Ishikawa (cell line): ENCODE measurements around the gene PLCB1.

Experiments
- CREB1 ChIP-seq: IDR thresholded peaks from 2 replicates; pipeline ENCODE4 v1.6.1; 2012; ENCODE audit warnings: low read depth
- EGR1 ChIP-seq: IDR thresholded peaks from 2 replicates; pipeline ENCODE4 v1.6.1; 2012
- EP300 ChIP-seq: IDR thresholded peaks from 2 replicates; pipeline ENCODE4 v1.6.1; 2012; ENCODE audit warnings: borderline replicate concordance
- FOXM1 ChIP-seq: IDR thresholded peaks from 2 replicates; pipeline ENCODE4 v1.6.1; 2012; ENCODE audit warnings: low read depth, borderline replicate concordance
- NFIC ChIP-seq: IDR thresholded peaks from 2 replicates; pipeline ENCODE4 v1.6.1; 2012
- RAD21 ChIP-seq: IDR thresholded peaks from 2 replicates; pipeline ENCODE4 v1.6.1; 2012; ENCODE audit warnings: low read depth
- TAF1 ChIP-seq: IDR thresholded peaks from 2 replicates; pipeline ENCODE4 v1.6.1; 2012; ENCODE audit warnings: low read depth, mild to moderate bottlenecking
- TEAD4 ChIP-seq: IDR thresholded peaks from 2 replicates; pipeline ENCODE4 v1.6.1; 2012
- YY1 ChIP-seq: IDR thresholded peaks from 2 replicates; pipeline ENCODE4 v1.6.1; 2012; ENCODE audit warnings: low read depth
- TF ChIP-seq, protein P1 (sequence below): IDR thresholded peaks from 2 replicates; pipeline ENCODE4 v1.6.1; 2012
- TF ChIP-seq, protein P2 (sequence below): IDR thresholded peaks from 2 replicates; pipeline ENCODE4 v1.6.1; 2012
- TF ChIP-seq, protein P3 (sequence below): IDR thresholded peaks from 2 replicates; pipeline ENCODE4 v1.6.1; 2012; ENCODE audit warnings: low read depth, mild to moderate bottlenecking

DNA sequence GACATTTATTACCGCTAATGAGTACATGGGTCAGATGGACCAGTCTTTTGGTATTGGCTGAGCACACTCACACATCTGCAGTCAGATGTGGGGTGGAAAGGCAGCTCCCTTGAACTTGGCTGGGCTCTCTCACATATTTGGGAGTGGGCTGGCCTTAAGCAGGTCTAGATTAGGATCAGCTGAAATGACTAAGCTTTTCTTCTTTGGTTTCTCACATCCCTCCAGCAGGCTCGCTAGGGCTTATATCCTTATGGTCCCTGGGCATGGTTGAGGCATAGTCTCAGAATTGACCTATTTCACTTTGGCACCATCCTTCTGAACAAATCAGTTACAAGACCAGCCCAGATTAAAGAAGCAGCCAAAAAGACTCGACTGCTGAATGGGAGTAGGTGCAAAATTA lies 14.4 kb upstream of the PLCB1 start:
- no peak for TF ChIP-seq NFIC
- TF ChIP-seq YY1: no peak
- no peak for TF ChIP-seq TAF1
- no peak for TF ChIP-seq EP300
- TF ChIP-seq, protein P1, sequence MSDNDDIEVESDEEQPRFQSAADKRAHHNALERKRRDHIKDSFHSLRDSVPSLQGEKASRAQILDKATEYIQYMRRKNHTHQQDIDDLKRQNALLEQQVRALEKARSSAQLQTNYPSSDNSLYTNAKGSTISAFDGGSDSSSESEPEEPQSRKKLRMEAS: no peak
- no peak for TF ChIP-seq RAD21
- TF ChIP-seq, protein P2, sequence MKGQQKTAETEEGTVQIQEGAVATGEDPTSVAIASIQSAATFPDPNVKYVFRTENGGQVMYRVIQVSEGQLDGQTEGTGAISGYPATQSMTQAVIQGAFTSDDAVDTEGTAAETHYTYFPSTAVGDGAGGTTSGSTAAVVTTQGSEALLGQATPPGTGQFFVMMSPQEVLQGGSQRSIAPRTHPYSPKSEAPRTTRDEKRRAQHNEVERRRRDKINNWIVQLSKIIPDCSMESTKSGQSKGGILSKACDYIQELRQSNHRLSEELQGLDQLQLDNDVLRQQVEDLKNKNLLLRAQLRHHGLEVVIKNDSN: no peak
- TF ChIP-seq, protein P3, sequence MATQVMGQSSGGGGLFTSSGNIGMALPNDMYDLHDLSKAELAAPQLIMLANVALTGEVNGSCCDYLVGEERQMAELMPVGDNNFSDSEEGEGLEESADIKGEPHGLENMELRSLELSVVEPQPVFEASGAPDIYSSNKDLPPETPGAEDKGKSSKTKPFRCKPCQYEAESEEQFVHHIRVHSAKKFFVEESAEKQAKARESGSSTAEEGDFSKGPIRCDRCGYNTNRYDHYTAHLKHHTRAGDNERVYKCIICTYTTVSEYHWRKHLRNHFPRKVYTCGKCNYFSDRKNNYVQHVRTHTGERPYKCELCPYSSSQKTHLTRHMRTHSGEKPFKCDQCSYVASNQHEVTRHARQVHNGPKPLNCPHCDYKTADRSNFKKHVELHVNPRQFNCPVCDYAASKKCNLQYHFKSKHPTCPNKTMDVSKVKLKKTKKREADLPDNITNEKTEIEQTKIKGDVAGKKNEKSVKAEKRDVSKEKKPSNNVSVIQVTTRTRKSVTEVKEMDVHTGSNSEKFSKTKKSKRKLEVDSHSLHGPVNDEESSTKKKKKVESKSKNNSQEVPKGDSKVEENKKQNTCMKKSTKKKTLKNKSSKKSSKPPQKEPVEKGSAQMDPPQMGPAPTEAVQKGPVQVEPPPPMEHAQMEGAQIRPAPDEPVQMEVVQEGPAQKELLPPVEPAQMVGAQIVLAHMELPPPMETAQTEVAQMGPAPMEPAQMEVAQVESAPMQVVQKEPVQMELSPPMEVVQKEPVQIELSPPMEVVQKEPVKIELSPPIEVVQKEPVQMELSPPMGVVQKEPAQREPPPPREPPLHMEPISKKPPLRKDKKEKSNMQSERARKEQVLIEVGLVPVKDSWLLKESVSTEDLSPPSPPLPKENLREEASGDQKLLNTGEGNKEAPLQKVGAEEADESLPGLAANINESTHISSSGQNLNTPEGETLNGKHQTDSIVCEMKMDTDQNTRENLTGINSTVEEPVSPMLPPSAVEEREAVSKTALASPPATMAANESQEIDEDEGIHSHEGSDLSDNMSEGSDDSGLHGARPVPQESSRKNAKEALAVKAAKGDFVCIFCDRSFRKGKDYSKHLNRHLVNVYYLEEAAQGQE: no peak
- no peak for TF ChIP-seq EGR1
- TF ChIP-seq TEAD4: no peak
- TF ChIP-seq CREB1: no peak
- TF ChIP-seq FOXM1: no peak
